GM19467 (cell line): ENCODE results near the gene GNG10.
"Not testable (repeated sequence)": the region's sequence is repeated elsewhere in the genome, so short reads cannot be mapped to it uniquely, and the experiment has no call there.

Experiments used
- ATAC-seq: cut with Tn5 transposase; IDR thresholded peaks from one replicate; pipeline ENCODE4 v1.9.1; 2021; ENCODE audit warnings: mild to moderate bottlenecking, moderate library complexity; ENCODE audit not compliant: unreplicated experiment

The GNG10 gene

DNA sequence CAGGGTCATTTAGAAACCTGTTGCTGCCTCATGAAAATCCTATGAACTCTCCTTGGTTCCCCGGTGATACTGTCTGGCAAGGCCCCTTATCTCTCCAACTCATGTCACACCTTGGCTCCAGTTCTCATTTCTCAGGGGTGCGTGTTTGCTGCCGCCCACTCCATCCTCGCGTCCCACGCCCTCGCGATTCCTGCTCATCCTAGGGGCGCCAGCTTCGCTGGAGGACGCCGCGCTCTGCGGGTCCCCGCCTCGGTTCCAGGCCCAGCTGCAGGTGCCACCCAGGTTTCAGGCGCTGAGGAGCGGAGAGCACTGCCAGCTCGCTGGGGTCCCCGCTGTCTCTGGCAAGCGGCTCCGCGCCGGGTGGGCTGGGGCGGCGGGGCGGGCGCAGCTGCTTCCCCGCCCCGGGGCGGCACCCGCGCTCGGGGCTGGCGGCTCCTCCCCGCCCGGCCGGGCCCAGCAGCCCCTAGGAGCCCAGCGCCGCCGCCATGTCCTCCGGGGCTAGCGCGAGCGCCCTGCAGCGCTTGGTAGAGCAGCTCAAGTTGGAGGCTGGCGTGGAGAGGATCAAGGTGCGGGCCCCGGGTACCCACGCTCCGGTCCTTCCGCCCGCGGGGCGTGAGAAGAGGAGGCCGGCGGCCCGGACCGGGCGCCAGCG is at the start of gene GNG10:
TSS of gene GNG10 (plus strand) at position 456 of the 652 bp plus-strand sequence. CDS start at position 486, 30 bp downstream.
- ATAC-seq: peak; percentile 73

DNA sequence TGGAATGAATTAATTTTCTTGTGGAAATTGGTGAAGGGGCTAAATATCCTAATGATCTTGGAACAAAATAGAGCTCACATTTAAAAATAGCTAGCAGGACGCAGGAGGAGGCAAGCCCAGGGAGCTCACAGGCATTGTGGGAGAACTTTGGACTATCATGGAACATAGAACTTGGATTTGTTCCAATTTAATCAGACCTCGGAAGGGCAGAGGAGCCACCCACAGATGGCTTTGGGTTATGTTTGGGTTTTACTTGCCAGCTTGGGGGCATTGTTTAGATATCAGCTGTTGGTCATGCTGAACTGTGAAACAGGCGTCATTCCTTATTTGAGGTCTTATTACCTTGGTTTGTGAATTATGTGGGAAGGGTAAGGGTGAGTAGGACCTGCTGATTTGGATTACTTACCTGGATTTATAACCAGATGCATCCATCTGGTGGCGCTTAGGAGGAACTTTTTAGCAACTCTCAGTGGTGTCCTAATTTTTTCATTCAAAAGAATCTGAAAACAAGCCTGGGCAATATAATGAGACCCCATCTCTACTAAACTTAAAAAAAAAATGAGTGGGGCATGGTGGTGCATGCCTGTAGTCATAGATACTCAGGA is 47.9 kb upstream of the GNG10 start:
- no peak for ATAC-seq

DNA sequence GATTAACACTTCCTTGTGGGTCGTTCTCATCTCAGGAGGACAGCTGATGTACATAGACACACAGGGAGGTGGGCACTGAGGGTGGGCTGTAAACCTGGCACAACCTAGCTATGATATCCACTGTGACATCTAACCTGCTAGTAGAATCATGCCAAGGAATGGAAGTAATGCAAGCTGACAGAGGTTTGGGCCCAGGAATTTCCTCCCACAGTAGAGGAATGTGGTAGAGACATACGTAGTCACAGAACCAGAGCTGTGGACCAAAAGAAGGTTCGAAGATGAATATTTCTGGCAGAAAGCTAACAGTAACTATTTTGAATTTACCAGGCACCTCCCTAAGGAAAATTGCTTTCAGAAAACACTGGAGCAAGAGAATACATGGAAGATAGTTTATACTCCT is 45.5 kb upstream of the GNG10 start:
- no peak for ATAC-seq

DNA sequence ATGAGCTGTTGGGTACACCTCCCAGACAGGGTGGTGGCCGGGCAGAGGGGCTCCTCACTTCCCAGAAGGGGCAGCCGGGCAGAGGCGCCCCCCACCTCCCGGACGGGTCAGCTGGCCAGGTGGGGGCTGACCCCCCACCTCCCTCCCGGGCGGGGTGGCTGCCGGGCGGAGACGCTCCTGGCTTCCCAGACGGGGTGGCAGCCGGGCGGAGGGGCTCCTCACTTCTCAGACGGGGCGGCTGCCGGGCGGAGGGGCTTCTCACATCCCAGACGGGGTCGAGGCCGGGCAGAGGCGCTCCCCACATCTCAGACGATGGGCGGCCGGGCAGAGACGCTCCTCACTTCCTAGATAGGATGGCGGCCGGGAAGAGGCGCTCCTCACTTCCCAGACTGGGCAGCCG is 44.1 kb upstream of the GNG10 start:
- not testable (repeated sequence) for ATAC-seq

DNA sequence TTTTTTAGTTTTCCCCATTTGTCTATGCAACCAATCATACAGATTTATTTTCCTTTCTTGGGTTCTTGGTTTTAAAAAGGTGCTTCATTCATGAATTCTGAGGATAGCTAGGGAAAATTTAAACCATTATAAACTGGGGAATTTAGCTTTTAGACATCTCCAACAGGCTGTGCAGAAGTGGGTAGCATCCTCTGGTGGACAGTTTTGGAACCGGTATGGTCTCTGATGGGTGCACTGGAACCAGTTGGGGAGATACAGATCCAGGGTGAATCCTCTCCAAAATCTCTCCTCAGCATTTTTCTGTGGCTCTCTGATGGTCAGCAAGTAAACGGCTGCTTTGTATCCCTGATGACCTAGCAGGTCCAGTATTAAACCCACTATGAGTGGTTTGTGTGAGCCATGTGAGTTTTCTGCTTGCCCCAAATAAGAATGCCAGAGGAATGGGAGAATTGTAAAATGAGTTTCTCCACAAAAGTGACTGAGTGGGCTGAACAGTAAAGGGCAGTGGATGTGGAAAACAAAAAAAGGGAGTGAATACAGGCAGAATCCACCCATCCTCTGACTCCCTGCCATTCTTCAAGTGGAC is 39.4 kb upstream of the GNG10 start:
- no peak for ATAC-seq

DNA sequence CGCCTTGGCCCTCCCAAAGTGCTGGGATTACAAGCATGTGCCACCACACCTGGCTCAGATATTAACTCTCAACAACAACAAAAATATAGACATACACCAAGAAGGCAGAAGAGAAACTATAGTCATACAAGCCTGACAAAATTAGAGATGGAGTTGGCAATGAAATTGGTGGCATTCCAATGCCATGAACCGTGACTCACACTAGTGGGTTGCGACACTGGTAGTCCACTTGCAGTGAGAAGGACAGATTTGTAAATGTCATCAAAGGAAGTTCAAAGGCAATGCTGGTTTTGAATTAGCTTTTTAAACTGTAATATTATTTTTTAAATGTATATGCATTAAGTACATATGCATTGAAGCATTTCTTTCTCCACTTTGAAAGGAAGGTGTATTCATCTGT is 38.8 kb upstream of the GNG10 start:
- ATAC-seq: no peak

DNA sequence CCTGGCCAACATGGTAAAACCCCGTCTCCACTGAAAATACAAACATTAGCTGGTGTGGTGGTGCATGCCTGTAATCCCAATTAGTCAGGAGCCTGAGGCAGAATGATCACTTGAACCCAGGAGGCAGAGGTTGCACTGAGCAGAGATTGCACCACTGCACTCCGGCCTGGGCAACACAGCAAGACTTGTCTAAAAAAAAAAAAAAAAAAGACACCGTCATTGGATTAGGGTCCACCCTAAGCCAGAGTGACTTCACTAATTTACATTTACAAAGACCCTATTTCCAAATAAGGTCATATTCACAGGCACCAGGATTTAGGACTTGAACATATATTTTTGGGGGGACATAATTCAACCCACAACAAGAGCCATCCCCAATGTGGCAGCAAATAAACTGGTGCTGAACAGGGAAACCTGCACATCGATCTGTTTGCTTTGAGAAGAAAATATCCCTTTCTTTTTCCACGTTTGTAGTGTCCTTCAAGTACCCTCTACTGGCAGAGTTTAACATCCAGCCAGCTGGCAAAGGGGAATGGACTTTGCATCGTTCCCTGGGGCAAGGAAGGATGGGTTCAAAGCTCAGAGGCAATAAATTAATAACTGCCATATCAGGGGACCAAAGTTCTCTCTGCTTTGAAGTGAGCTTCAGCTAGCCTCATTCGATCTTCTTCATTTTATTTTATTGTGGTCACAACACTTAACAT is 34.0 kb upstream of the GNG10 start:
- no peak for ATAC-seq

DNA sequence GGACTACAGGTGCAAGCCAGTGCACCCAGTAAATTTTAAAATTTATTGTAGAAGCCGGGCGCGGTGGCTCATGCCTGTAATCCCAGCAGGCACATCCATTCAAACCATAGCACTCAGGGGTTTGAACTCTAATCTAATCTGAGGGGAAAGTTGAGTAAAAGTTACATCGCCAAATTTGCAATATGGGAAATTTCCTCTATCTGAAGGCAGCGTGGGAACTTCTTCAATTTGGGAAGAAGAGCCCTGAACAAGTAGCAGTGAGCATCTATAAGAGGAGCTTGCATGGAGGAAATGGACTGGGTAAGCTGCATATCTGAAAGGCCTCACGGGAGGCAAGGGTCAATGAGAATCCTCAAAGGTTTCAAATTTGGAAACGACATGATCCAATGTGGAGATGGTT is 33.0 kb upstream of the GNG10 start:
- no peak for ATAC-seq

DNA sequence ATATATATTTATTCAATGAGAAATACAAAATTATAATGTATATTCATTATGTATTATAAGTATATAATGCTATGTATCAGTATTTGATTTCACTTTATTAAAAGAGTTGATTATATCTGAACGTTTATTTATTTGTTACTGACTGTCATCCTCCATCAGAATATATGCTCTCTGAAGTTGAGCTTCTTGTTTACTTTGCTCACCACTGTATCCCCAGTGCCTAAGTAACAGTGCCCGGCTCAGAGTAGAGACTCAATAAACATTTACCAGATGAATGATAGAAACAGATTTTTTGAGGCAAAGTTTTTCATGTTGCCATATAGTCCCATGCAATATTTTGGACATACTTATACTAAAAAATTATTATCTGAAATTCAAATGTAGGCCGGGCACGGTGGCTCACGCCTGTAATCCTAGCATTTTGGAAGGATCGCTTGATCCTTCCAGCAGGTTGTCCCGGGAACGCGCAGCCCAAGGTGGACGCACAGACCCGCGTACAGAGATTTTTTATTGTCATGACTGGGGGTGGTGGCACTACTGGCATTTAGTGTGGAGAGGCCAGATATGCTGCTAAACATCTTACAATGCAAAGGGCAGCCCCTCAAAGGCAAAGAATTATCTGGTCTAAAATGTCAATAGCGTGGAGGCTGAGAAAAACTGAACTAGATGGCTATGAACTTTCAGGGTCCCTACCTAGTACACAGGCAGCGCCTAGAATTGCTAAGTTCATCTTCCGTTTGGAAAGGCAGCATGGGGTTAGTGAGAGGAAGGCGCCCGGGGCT is 31.0 kb upstream of the GNG10 start:
- peak; percentile 8 for ATAC-seq

DNA sequence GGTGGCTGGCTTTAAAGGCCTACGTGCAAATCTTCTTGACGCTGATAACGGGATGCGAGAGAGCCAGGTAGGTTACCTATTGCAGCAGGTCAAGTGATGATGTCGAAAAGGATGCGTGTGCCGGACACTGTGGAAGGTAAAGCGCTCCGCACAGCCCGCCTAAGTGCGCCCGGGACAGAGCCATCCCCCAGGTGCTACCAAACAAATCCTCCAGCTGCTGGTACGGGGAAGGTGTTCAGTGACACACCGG is 30.5 kb upstream of the GNG10 start:
- no peak for ATAC-seq

DNA sequence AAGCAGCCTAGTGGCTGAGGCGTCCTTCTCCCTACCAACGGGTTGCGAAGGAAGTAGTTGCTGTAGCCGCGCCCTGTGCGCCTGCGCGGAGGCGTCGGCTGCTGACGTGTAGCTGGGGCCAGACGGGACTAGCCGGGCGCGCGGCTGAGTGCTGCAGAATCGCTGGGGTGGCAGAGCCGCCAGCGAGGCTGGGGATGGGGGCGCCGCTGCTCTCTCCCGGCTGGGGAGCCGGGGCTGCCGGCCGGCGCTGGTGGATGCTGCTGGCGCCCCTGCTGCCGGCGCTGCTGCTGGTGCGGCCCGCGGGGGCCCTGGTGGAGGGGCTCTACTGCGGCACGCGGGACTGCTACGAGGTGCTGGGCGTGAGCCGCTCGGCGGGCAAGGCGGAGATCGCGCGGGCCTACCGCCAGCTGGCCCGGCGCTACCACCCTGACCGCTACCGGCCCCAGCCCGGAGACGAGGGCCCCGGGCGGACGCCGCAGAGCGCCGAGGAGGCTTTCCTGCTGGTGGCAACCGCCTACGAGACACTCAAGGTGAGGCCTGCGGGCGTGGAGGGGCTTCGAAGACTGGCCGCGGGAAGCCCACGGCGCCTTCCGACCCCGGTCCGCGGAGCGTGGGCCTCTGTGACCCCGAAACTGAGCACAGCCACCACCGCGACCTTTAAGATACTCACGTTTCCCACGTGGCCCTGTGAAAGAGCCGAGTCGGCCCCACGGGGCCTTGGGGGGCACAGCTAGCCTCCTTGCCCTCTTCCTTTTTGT is 30.0 kb upstream of the GNG10 start, which contains the start of gene DNAJC25:
TSS of gene DNAJC25 (plus strand) at position 121 of the 758 bp plus-strand sequence. CDS start at position 195, 74 bp downstream.
- ATAC-seq: peak; percentile 99

DNA sequence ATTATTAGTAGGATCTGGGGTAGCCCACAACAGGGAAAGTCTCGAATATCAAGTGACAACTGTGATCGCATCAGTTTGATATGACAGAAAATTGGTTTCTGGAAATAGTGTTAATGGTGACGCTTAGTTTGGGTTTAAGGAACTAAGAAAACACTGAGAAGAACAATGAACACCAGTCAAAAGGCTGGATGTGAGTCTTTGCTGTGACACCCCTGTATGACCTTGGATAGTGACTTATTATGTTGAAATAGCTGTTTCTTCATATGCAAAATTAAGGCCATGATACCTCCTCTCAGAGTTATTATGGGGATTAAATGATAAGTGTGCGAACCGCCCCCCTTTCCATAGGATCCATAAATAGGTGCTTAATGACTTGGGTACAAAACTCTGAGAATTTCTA is 29.3 kb upstream of the GNG10 start:
- ATAC-seq: no peak

DNA sequence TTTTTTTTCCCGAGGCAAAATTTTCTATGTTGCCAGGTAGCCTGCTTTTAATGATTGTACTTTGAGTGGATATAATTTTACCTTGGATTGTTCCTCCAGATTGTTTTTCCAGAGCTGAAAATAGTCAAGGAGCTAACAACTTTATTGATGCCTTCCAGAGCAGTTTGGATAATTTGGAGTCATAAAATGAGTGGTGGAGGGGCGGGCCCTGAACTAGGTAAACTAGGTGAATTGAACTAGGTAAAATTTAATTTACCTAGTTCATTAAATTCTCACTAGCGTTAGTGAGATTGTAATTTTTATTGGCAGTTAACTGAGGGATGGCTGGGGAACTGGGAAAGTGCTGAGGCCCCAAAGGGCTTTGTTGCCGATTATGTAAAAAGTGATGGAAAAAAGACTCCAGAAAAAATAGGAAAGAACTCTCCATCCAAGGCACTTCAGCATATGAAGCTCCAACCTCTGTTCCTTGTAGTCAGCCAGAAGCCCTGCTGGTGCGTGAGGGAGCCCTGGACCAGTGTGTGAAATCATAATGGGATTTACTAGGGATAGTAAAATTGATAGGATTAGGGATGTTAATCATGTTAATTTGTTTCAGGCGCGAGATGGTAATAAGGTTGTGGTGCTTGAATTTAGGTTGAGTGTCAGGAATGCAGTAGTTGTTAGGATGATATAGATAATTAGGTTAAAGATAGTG is 28.6 kb upstream of the GNG10 start:
- no peak for ATAC-seq

DNA sequence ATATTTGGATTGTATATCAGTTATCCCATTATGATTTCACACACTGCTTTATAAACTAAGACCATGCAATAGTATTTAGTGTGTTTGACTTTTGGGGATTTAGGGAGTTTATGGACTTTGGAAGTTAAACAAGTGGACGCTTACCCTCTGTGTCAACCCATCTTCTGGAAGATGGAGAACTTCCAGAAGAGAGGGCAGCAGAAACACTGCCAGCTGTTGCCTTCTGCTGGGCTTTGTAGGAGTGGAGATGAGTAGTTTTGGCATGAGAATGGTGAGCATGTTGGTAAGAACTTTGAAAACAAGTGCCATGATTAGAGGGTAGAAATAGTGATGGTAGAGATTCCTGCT is 28.0 kb upstream of the GNG10 start:
- ATAC-seq: no peak

DNA sequence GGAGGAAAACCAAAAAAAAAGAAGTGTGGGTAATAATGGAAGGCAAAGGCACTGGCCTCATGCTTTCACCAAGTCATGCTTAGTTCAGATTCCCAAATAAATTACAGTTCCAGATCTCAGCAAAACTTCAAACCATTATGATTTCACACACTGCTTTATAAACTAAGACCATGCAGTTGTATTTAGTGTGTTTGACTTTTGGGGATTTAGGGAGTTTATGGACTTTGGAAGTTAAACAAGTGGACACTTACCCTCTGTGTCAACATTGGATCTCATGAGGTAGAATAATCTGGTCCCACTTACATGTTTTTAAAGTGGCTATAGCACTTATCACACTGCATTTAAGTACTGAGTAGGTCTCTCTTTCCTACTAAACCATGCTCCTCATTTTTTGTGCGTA is 26.5 kb upstream of the GNG10 start:
- ATAC-seq: no peak

DNA sequence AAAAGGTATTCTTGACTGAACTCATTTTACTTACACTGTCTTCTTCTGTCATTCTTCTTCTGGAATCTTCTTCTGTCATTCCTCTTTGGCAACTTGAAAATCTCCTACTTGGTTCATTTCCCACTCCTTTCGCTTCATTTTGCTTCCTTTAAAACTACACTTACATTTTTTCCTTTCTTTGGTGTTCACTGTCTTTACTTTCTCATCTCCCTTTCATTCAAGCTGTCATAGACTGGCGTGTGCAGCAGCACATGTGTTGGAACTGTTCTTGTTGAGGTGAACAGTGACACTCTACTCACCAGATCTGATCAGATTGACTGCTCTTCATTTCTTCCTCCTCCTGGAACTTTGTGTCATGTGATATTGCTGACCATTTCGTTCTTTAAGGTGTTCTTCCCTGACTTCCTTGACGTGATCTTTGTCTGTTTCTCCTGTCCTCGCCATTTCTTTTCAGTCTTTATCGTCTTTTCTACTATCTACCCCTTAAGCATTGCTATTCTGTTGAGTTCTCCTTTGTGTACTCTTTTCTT is 23.9 kb upstream of the GNG10 start:
- ATAC-seq: no peak

DNA sequence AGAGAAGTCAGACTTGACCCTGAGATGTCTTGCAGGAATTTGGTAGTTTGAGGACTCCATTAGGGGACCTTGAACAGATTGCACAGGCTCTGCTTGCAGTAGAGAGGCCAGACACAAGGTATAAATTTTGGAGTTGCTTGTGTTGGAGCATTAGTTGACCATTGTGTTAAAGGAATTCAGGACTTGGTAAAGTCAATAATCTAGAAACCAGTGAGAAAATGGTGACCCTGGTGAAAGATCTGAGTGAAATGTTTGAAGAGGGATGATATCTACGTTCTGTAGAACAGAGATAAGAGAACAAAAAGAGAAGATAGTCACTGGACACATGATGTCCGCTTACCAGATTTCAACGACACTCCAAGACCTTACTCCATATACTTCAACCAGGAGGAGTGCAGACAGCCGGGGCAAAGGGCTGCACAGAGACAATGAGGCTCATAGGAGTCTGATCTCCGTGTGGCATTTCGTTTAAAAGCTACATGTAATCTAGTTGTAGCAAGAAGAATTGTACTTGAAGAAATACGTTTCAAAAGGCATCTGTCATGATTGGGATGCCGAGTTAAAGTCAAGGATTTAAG is 17.1 kb upstream of the GNG10 start:
- ATAC-seq: no peak

DNA sequence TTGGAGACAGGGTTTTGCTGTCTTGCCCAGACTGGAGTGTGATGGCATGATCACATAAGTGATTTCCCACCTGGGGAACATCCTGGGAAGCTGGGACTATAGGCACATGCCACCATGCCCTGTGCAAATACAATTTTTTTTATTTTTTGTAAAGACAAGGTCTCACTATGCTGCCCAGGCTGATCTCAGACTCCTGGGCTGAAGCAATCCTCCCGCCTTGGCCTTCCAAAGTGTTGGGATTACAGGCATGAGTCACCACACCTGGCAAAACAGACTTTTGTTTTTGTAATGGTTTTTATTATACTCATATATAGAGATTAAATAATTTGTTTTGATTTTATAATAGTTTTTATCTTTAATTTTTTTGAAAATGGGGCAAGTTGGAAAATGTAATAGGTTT is 15.6 kb upstream of the GNG10 start:
- ATAC-seq: no peak

DNA sequence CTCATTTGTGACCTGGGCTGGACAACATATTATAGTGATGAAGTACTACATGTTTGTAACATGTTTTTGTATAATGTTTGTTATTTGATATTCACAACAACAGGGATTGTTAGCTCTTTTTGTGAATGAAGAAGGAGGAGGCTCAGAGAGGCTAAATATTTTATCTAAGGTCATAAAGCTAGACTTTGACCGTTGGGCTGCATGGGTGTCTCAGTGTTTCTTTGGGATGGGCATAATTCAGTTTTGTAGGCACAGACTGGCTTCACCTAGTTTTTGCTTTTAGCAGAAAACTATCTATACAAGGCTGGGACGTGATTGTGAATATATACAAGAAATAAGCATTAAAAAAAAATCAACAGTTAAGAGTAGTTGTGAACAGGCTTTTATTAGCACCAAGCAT is 15.0 kb upstream of the GNG10 start:
- no peak for ATAC-seq

DNA sequence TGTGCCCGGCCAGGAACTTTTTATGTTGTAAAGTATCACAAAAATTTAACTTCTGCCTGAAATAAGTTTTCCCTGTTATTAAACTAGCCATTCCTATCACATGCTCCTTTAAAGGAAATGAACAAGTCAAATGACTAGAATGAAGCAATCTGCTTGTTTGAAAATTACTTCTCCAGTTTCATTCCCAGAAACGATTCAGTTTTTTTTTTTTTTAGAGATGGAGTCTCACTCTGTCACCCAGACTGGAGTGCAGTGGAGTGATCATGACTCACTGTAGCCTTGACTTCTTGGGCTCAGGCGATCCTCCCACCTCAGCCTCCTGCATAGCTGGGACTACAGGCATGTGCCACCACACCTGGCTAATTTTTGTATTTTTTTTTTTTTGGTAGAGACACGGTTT is 13.3 kb upstream of the GNG10 start:
- ATAC-seq: no peak
